HG03280 (cell line): Measurements from ENCODE around the gene TSR3.

Experiments used
- ATAC-seq: cut with Tn5 transposase; IDR thresholded peaks from one replicate; pipeline ENCODE4 v1.9.1; 2021; ENCODE audit warnings: mild to moderate bottlenecking, moderate library complexity; ENCODE audit not compliant: unreplicated experiment

The TSR3 gene

GRCh38 chr16:1351582-1352362 lies at the start of gene TSR3, which contains the start of gene GNPTG:
Gene TSR3 (minus strand): TSS chr16:1351878. CDS start chr16:1351804, 74 bp downstream.
Gene GNPTG (plus strand): TSS chr16:1351931. CDS start chr16:1351966, 35 bp downstream.
- ATAC-seq: peak; percentile 75

- ATAC-seq: no peak
These were observed 49.5 kb upstream of the TSR3 start for GRCh38 chr16:1401061-1401757.

DNA sequence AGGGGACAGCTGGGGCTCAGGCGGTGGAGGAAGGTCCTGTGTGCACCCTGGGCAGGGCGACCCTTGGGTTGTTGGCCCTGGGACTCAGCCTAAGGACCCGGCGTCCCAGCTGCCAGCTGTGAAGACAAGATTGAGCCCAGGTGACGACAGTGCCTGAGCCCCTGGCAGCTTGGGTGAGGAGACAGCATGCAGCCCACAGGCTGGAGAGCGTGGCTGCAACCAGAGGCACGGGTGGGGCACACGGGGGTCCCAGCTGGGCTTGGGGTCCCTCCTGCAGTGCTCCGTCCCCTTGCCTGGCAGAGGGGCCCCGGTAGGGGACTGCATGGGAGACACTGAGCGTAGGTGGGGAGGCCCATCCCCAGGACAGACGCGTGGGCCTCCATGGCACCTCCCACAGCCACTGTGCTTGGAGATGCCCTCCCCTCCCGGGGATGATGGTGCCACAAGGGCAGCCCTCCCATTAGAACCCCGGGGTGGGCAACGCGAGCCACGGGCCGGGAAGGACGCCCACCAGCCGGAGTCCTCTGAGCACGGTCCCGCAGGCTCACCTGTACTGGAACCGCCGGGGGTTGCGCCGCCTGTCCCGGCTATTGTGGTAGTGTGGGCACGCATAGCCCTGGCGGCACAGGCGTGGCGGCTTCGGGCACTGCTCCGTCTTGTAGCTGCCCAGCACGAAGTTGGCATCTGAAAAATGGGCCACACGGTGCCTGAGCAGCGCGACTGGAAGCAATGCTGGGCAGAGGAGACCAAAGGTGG lies 47.3 kb upstream of the TSR3 start:
- no peak for ATAC-seq

DNA sequence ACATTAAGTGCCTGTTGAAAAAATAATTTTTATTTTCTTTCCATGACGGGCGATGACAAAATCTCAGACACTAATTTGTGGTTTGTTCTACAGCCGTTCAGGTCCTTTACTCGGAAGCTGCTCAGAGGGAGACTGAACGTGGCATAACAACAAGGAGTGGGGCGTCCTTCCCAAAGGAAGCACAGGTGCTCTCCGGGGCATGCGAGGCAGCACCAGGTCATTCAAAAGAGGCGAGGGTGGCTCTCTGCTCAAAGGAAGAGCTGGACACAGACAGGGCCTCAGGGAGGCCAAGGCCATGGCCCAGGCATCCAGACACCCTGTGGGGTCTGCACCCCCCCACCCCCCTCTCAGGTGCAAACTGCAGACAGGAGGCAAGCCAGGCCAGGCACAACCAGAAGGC lies 46.7 kb upstream of the TSR3 start:
- no peak for ATAC-seq

DNA sequence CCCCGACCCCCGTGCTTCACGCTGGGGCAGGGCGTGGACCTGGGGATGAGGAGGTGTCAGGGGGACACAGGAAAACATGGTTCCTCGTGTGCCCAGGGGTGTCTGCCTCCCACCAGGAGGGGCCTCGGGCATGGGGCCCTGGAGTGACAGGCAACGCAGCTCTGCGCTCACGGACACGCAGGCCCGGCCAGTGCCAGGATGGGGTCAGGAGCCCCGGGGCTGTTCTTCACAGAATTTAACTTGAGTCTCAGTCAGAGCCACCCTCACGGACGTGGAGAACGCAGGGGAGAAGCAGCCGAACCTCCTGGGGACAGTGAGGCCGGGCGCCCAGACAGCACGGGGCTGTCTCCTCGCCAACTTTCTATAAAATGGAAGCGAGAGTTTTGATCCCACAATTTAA lies 46.1 kb upstream of the TSR3 start:
- no peak for ATAC-seq

GRCh38 chr16:1395444-1396031 lies 43.9 kb upstream of the TSR3 start:
- ATAC-seq: no peak

DNA sequence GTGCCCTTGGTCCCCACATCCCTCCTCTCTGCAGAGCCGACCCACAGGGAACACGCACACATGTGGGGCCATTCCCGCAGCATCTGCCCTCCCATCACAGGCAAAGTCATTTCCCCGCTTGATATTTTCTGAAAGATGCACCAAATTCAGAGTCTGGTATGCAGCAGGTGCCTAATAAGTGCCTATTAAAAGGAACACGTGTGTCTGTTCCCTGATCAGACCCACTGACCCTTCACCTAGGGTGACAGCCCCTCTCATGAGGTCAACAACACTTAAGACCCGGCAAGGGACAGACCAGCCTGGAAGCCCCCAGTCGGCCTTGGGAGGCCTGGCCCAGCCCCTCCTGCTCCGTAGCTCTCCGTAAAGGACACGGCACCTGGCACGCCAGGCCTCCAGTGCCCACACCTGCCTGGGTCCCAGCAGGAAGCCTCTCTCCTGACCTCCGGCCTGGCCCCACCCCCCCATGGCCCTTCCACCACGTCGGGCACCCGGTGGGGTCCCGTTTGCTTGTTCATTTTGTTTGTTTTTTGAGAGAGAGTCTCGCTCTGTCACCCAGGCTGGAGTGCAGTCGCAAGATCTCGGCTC lies 42.8 kb upstream of the TSR3 start:
- ATAC-seq: no peak

GRCh38 chr16:1393613-1394176 lies 42.0 kb upstream of the TSR3 start:
- no peak for ATAC-seq

- ATAC-seq: no peak
These were observed 41.1 kb upstream of the TSR3 start for GRCh38 chr16:1392826-1393225.

- ATAC-seq: no peak
These were observed 38.6 kb upstream of the TSR3 start for GRCh38 chr16:1390239-1390779.

- ATAC-seq: no peak
These were observed 38.1 kb upstream of the TSR3 start for GRCh38 chr16:1389762-1390161.

DNA sequence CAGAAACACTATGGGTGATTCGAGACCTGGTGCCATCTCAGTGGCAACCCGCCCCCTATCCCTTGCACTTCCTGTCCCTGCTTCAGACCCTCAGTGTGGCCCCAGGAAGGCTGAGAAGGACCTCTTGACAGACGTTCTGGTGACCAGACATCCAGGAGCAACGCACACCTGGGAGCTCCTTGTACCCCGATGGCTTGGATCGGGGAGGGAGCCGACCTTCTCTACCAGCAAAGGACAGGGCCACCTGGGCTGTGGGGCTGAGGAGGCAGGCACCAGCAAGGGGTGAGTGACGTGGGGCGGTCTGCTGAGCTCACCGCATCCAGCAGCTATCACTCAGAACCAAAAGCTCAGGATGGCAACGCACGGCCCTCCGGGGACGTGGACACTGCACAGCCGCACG lies 35.7 kb upstream of the TSR3 start:
- no peak for ATAC-seq

DNA sequence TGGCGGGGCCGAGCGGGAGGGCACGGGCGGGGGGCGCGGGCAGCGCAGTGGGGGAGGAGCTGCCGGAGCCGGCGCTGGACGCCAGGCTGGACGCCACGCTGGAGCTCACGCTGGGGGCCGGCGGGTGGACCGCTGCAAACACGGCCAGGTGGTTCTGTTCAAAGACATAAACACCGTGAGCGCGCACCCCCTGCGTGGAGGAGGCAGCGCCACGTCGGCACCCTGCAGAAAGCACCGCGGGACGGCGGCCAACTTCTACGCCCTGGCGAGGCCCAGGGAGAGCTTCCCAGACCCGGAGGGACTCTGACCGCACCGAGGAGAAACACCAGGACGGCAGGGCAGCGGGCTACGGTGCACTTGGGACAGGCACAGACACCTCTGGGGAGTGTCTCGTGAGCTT lies 33.6 kb upstream of the TSR3 start:
- no peak for ATAC-seq

DNA sequence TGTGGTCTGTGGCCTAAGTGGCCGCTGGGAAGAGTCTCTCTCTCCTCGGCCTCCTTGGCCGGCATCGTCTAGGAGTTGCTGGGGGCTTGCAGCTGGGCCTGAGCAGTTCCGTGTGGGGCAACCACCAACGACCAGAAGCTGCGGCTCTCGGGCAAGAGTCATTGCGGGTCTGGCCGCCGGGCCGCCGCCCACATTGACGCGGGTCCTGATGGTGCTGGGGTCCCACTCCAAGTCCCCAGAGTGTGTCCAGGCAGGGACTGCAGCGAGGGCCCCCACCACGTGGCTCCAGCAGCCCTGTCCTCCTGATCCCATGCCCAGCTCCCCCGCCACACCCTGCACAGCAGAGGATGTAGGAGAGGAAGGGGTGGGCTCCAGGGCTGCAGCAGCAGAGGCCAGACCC lies 31.9 kb upstream of the TSR3 start:
- ATAC-seq: no peak

DNA sequence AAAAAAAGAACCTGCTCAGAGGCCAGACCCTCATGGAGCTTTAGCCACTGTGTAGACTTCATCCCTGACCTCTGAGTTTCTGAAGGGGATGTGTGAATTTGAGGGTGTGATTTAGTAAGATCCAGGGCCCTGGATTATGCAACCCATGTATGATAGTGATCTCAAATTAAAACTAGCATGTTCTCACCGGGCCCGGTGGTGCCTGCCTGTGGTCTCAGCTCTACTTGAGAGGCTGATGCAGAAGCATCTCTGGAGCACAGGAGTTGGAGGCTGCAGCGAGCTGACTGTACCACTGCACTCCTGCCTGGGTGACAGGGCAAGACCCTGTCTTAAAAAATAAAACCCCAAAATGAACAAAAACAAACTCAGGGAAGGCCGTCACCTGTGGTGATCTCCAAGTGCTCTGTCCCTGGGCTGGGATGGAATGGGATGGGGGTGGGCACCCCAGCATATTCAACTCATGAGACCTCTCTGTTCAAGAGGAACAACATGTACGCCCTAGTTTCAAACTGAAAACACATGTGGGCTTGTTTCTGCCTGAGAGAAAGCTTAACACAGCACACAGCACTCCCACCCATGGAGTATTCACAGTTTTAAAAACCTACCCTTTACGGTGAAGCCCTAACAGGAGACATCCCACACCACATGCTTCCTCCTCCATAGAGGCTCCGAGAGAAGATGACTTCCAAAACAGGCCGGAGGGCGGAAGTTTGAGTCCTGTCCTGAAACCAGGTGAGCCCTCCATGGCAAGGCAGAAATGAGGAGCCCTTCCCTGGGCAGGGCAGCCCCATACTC lies 30.1 kb upstream of the TSR3 start:
- ATAC-seq: no peak

GRCh38 chr16:1380195-1380594 lies 28.5 kb upstream of the TSR3 start:
- ATAC-seq: no peak

GRCh38 chr16:1379304-1380076 lies 27.8 kb upstream of the TSR3 start:
- ATAC-seq: peak; percentile 60

DNA sequence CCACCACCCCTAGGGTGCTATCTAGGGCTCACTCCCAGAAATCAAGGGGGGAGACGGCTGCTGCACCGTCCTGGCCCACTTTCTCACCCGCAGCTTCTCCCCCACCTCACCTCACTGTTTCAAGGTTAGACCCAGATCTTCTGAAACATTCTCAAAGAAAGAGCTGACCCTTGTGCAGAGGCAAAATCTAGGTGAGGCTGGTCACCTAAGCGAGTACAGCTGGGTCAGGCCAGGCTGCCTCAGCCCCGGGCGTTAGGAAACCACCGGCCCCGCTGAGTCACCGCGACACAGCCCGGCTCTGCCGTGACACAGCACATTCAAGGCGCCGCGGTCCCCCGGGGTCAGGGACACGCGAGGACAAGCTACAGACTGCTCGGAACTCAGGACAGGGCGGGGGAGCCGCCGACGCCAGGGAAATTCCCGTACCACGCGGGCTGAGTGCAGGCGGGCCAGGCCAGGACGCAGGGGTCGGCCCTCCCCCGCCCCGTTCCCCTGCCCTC lies 27.2 kb upstream of the TSR3 start:
- ATAC-seq: peak; percentile 38
